ENCODE data around the gene ZACN. TPM values are rescaled to one million over a fixed set of nuclear protein-coding genes. Genes with fewer than 3 reads are reported as not detected.
A peak's percentile ranks its signal among the peaks of the same experiment; 100 is the strongest.
"Not testable (repeated sequence)": the region's sequence is repeated elsewhere in the genome, so short reads cannot be mapped to it uniquely, and the experiment has no call there.

ZACN gene
- total RNA-seq, 4 donors from 2014 or later, result not detected

- H3K9me3 ChIP-seq, result no peaks in the 10 kb centered on the region
- H3K27me3 ChIP-seq, result no peaks in the 10 kb centered on the region
- WGBS, 2 donors, result 40 to 45% methylated on average over 10 to 13 of the region's 22 CpGs
- intact Hi-C loops (cut with DNase I), result no loop called here
- no peak overlapping the region for H3K4me3 ChIP-seq
- peaks cover 0 to 15% (median 0%) of the 10 kb centered on the region in 3 donors for H3K4me1 ChIP-seq
- no peak for DNase-seq
- peaks cover 15 to 42% (median 25%) of the 10 kb centered on the region in 3 donors for H3K36me3 ChIP-seq
- no peak overlapping the region for H3K27ac ChIP-seq
- TF ChIP-seq CTCF (IDR thresholded peaks at IDR 0.05) (no peak), POLR2A (IDR thresholded peaks at IDR 0.05) (no peak)
These were observed 42.3 kb upstream of the ZACN start for GRCh38 chr17:76036497-76037261.

GRCh38 chr17:76038050-76038449 is 40.9 kb upstream of the ZACN start:
- Histone ChIP-seq H3K9me3 (no peaks in the 10 kb centered on the region), H3K4me1 (peaks cover 0 to 16% (median 0%) of the 10 kb centered on the region in 3 donors), H3K27ac (peak overlapping the region in 1 of 4 donors; percentile 23), H3K36me3 (peaks cover 26 to 55% (median 39%) of the 10 kb centered on the region in 3 donors), H3K27me3 (no peaks in the 10 kb centered on the region), H3K4me3 (no peak overlapping the region)
- intact Hi-C loops (cut with DNase I), result no loop called here
- DNase-seq, result no peak
- 66% methylated on average over 2 to 3 of the region's 3 CpGs for WGBS, 2 donors
- TF ChIP-seq CTCF (IDR thresholded peaks at IDR 0.05) (no peak), POLR2A (IDR thresholded peaks at IDR 0.05) (no peak)

GRCh38 chr17:76039121-76039520 is 39.9 kb upstream of the ZACN start:
- no peaks in the 10 kb centered on the region for H3K27me3 ChIP-seq
- no peak overlapping the region for H3K27ac ChIP-seq
- H3K9me3 ChIP-seq, result no peaks in the 10 kb centered on the region
- TF ChIP-seq POLR2A (IDR thresholded peaks at IDR 0.05) (no peak), CTCF (IDR thresholded peaks at IDR 0.05) (no peak)
- no peak for DNase-seq
- intact Hi-C loops (cut with DNase I), result no loop called here
- peaks cover 3 to 27% (median 6%) of the 10 kb centered on the region in 3 donors for H3K4me1 ChIP-seq
- 88 to 91% methylated on average over 4 to 5 of the region's 6 CpGs for WGBS, 2 donors
- peaks cover 37 to 66% (median 49%) of the 10 kb centered on the region in 3 donors for H3K36me3 ChIP-seq
- no peak overlapping the region for H3K4me3 ChIP-seq

- Histone ChIP-seq H3K27ac (no peak overlapping the region), H3K4me3 (no peak overlapping the region), H3K9me3 (no peaks in the 10 kb centered on the region), H3K36me3 (peaks cover 40 to 78% (median 61%) of the 10 kb centered on the region in 3 donors), H3K27me3 (no peaks in the 10 kb centered on the region), H3K4me1 (peaks cover 11 to 39% (median 16%) of the 10 kb centered on the region in 3 donors)
- intact Hi-C loops (cut with DNase I), result no loop called here
- 67 to 83% methylated on average over 4 to 5 of the region's 6 CpGs for WGBS, 2 donors
- TF ChIP-seq CTCF (IDR thresholded peaks at IDR 0.05) (no peak), POLR2A (IDR thresholded peaks at IDR 0.05) (no peak)
- DNase-seq, result no peak
These were observed 38.6 kb upstream of the ZACN start for GRCh38 chr17:76040376-76040775.

- H3K4me3 ChIP-seq; DNase-seq; H3K9me3 ChIP-seq; H3K27me3 ChIP-seq; intact Hi-C loops (cut with DNase I): not testable (repeated sequence)
- 94 to 100% methylated on average over 2 of the region's 3 CpGs for WGBS, 2 donors
- Histone ChIP-seq H3K36me3 (peaks cover 60 to 100% (median 85%) of the 10 kb centered on the region in 3 donors), H3K27ac (peak overlapping the region in 3 of 4 donors; percentile 72 to 88 (median 83)), H3K4me1 (peaks cover 11 to 43% (median 16%) of the 10 kb centered on the region in 3 donors)
These were observed 36.1 kb upstream of the ZACN start for GRCh38 chr17:76042868-76043267.

GRCh38 chr17:76044475-76045007 is 34.4 kb upstream of the ZACN start:
- DNase-seq; H3K27me3 ChIP-seq; H3K9me3 ChIP-seq; H3K4me3 ChIP-seq; intact Hi-C loops (cut with DNase I): not testable (repeated sequence)
- H3K27ac ChIP-seq, result peak overlapping the region; percentile 67 to 88 (median 78)
- H3K4me1 ChIP-seq, result peaks cover 11 to 55% (median 16%) of the 10 kb centered on the region in 3 donors
- H3K36me3 ChIP-seq, result peaks cover 63 to 100% (median 93%) of the 10 kb centered on the region in 3 donors
- 38 to 72% methylated on average over 2 to 5 of the region's 11 CpGs for WGBS, 2 donors

All from esophagus squamous epithelium (tissue), 5 donors.